Ishikawa (cell line): Measurements from ENCODE around the gene PAN3.

Experiments
- CEBPB ChIP-seq: IDR thresholded peaks from 2 replicates; pipeline ENCODE4 v1.6.1; 2012
- CREB1 ChIP-seq: IDR thresholded peaks from 2 replicates; pipeline ENCODE4 v1.6.1; 2012; ENCODE audit warnings: low read depth
- EGR1 ChIP-seq: IDR thresholded peaks from 2 replicates; pipeline ENCODE4 v1.6.1; 2012
- EP300 ChIP-seq: IDR thresholded peaks from 2 replicates; pipeline ENCODE4 v1.6.1; 2012; ENCODE audit warnings: borderline replicate concordance
- FOXM1 ChIP-seq: IDR thresholded peaks from 2 replicates; pipeline ENCODE4 v1.6.1; 2012; ENCODE audit warnings: low read depth, borderline replicate concordance
- MAX ChIP-seq: IDR thresholded peaks from 2 replicates; pipeline ENCODE4 v1.6.1; 2012
- NFIC ChIP-seq: IDR thresholded peaks from 2 replicates; pipeline ENCODE4 v1.6.1; 2012
- RAD21 ChIP-seq: IDR thresholded peaks from 2 replicates; pipeline ENCODE4 v1.6.1; 2012; ENCODE audit warnings: low read depth
- REST ChIP-seq: IDR thresholded peaks from 2 replicates; pipeline ENCODE4 v1.6.1; 2012; ENCODE audit warnings: low read depth, mild to moderate bottlenecking
- TAF1 ChIP-seq: IDR thresholded peaks from 2 replicates; pipeline ENCODE4 v1.6.1; 2012; ENCODE audit warnings: low read depth, mild to moderate bottlenecking
- TCF12 ChIP-seq: IDR thresholded peaks from 2 replicates; pipeline ENCODE4 v1.6.1; 2012; ENCODE audit warnings: low read depth
- TEAD4 ChIP-seq: IDR thresholded peaks from 2 replicates; pipeline ENCODE4 v1.6.1; 2012
- USF1 ChIP-seq: IDR thresholded peaks from 2 replicates; pipeline ENCODE4 v1.6.1; 2012
- YY1 ChIP-seq: IDR thresholded peaks from 2 replicates; pipeline ENCODE4 v1.6.1; 2012; ENCODE audit warnings: low read depth
- ZBTB7A ChIP-seq: IDR thresholded peaks from 2 replicates; pipeline ENCODE4 v1.6.1; 2012; ENCODE audit warnings: low read depth

The PAN3 gene

DNA sequence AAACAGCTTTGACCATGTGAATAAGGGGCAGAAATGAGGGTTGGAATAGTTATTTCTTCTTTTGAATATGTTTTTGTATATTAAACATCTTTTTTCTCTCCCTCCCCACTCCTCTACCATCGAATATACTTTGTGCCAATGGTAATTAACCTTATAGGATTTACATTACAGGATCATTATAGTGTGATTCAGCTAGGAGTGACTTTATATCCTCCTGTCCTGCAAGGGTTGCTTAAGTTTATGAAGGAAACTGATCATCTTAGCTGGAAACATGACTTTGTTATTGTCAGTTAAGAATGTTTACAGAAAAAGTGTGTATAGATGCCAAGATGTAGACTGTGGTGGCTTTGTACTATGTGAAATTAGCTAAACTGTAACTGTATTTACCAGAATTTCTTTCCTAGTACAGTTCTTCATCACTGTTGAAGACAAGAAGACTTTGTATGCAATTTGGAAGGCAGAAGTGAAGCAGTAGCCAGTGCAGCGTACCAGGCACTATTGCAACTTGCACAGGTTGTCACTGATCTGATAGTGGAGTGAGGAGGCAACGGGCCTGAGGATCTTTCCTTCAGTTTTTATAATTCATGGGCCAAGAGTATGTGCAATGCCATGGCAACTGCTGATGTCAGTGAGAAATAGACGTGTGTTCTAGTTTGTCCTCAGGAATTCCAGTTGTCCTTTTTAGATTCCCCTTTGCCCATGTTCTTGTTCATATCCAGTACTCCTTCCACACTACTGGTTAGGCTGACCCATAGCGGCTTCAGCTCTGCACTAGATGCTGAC lies 8.2 kb upstream of the PAN3 start:
- TF ChIP-seq TEAD4: no peak
- no peak for TF ChIP-seq EGR1

DNA sequence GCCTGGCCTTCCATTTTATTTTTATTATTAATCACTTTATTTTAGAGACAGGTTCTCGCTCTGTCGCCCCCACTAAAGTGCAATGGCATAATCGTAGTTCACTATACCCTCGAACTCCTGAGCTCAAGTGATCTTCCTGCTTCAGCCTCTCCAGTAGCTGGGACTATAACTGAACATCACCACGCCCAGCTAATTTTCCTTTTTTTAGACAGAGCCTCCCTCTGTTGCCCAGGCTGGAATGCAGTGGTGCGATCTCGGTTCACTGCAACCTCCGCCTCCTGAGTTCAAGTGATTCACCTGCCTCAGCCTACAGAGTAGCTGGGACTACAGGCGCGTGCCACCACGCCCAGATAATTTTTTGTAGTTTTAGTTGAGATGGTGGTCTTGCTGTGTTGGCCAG lies 6.7 kb upstream of the PAN3 start:
- no peak for TF ChIP-seq EGR1
- no peak for TF ChIP-seq TEAD4
- no peak for TF ChIP-seq CEBPB
- no peak for TF ChIP-seq REST
- no peak for TF ChIP-seq TCF12
- no peak for TF ChIP-seq TAF1
- no peak for TF ChIP-seq CREB1

DNA sequence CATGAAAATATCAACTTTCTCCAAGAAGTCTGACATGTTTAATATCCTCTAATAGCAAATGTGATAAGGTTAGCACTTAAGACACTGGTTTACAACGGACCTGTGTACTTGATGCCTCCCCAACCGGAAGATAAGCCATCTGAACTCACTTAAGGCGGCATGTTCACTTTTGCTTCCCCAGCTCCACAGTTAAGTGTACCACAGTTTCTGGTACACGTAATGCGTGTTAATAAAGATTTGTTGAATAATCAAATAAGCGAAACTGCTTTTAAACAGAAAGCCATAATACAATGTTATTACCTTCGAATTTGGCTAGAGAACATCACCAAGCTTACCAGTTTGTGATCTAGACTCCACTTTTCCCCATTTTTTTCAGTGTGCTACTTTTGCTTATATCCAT lies 1.4 kb upstream of the PAN3 start:
- TF ChIP-seq ZBTB7A: no peak
- no peak for TF ChIP-seq EGR1
- no peak for TF ChIP-seq TCF12
- TF ChIP-seq TAF1: no peak
- TF ChIP-seq FOXM1: no peak
- no peak for TF ChIP-seq MAX

DNA sequence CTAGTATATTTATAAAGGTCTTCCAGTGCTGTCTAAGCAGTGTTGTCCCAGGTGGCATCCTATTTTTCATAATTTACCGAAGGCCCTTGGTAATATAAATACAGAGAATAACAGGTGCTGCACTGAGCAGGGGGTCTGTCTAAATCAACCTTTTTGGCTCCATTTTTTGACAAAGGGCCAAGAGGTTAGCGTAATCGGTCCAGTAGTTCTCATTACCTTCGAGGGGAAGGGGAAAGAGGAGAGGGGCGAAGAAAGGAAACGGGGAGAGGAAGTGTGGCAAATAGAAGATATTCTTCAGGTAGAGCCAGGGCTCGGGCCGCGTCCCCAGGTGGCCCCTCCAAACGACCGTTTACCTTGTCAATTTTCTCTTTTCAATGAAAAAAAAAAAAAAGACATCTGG lies 749 bp upstream of the PAN3 start:
- TF ChIP-seq CEBPB: no peak
- no peak for TF ChIP-seq TAF1
- TF ChIP-seq TCF12: no peak
- no peak for TF ChIP-seq REST
- no peak for TF ChIP-seq YY1
- no peak for TF ChIP-seq TEAD4
- peak; percentile 26; the same call in 1 of the 2 replicates for TF ChIP-seq NFIC
- no peak for TF ChIP-seq CREB1
- TF ChIP-seq ZBTB7A: 0 out of 2 replicates have a peak, but pooled peaks have one; percentile 21
- TF ChIP-seq EGR1: no peak
- TF ChIP-seq RAD21: no peak
- no peak for TF ChIP-seq USF1
- TF ChIP-seq EP300: no peak
- no peak for TF ChIP-seq FOXM1
- no peak for TF ChIP-seq MAX

GRCh38 chr13:28138756-28139470 lies 568 bp downstream of the PAN3 start:
- TF ChIP-seq USF1 (peak; percentile 42; the same call in 1 of the 2 replicates), MAX (peak; percentile 83), CEBPB (no peak), ZBTB7A (no peak), YY1 (no peak), TEAD4 (no peak), TCF12 (peak; percentile 38; the same call in 1 of the 2 replicates), CREB1 (no peak; the same call in 1 of the 2 replicates), EGR1 (peak; percentile 69), RAD21 (no peak), TAF1 (peak; percentile 50; the same call in 1 of the 2 replicates), FOXM1 (no peak), REST (no peak), NFIC (no peak)
